Measurements from ENCODE around the gene VAPA.

DNA sequence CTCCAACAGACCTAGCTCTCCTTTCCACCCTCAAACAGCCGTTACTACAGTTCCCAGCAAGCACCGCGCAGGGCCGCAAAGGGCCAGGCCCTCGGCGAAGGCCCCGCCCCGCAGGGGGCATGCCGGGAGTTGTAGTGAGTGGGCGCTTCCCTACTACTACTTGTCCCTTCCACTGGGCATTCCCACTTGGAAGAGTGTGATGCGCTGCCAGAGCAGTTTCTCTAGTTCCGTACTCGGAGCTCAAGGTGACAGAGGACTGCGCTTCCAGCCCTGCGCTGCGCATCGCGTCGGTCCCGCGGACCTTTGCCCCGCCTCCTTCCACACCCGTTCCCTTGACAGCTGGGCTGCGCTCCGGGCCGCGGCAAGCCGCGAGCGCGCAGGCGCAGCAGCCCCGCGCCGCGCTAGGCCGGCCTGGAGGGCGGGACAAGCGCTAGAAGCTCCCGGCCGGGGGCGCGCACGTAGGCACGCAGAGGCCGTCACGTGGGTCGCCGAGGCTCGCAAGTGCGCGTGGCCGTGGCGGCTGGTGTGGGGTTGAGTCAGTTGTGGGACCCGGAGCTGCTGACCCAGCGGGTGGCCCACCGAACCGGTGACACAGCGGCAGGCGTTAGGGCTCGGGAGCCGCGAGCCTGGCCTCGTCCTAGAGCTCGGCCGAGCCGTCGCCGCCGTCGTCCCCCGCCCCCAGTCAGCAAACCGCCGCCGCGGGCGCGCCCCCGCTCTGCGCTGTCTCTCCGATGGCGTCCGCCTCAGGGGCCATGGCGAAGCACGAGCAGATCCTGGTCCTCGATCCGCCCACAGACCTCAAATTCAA lies at the start of gene VAPA:
- TF ChIP-seq POLR2AphosphoS5 (IDR thresholded peaks at IDR 0.05), result peak; percentile 98 to 100 (median 99)
- no peak for TF ChIP-seq EP300 (IDR thresholded peaks at IDR 0.05)

Measured in sigmoid colon (tissue), 4 donors.